K562 (cell line): ENCODE data around the gene ZMYND8. TPM values are rescaled to one million over a fixed set of nuclear protein-coding genes. Genes with fewer than 3 reads are reported as not detected.
A peak's percentile ranks its signal among the peaks of the same experiment; 100 is the strongest.

Source experiments
- ATAC-seq: fragments of 200-7000 bp; cut with Tn5 transposase; 3 replicates; pipeline ENCODE4 v1.9.1; 2020; ENCODE audit warnings: moderate library complexity
- BruUV-seq: library from RNA; stranded (reverse); fragments of 400-500 nt; replicated peaks from 2 replicates; lab custom pipeline; 2021; lab: Mats Ljungman, UMichigan
- CTCF ChIA-PET: fragments of 300-600 bp; formaldehyde crosslinking; extraction: SDS; loops from one replicate; lab custom pipeline; 2021; ENCODE audit warnings: low intra/inter-chr PET ratio; lab: Yijun Ruan, JAX
- POLR2A ChIA-PET: fragments of 300-600, 350-650 bp; sonication (Branson Sonifier 250); formaldehyde crosslinking; extraction: SDS; loops from one replicate; lab custom pipeline; 2021; ENCODE audit warnings: antibody characterized with exemption, inconsistent platforms; lab: Yijun Ruan, JAX
- DNase-seq, 4 experiments: peaks; one replicate each; pipeline versions ENCODE4 v3.0.0 to v3.0.0-alpha.2; 2011 to 2018; ENCODE audit warnings: low spot score in 3 of 4, mixed read lengths in 3 of 4; ENCODE audit errors: extremely low read depth in 1 of 4
- FAIRE-seq: peaks from 2 replicates; lab custom pipeline; 2011; peaks lifted over from hg19 to GRCh38; lab: Jason Lieb, UNC
- H2AFZ ChIP-seq: 2 replicates; pipeline ENCODE4 v1.6.0; 2011; ENCODE audit warnings: low read depth, low read length, control low read depth, inconsistent platforms
- H3K27ac ChIP-seq: fragments of 200-600 bp; 3 replicates; pipeline ENCODE4 v1.8.0; 2011; ENCODE audit warnings: low read depth, mild to moderate bottlenecking, control low read depth, inconsistent platforms, low read length, moderate library complexity, mixed read lengths; ENCODE audit errors: extremely low read depth
- H3K27me3 ChIP-seq, 2 experiments: fragments of 300-600 bp in 1 of 2; 2 replicates in 1 of 2; 3 replicates in 1 of 2; pipeline versions ENCODE4 v1.6.0 to v1.8.0; 2011; ENCODE audit warnings: inconsistent platforms in 2 of 2, low read length in 2 of 2, mild to moderate bottlenecking in 1 of 2, mixed read lengths in 1 of 2, moderate library complexity in 1 of 2; ENCODE audit not compliant: control insufficient read depth in 2 of 2, insufficient read depth in 2 of 2
- H3K36me3 ChIP-seq: fragments of 300-600 bp; 3 replicates; pipeline ENCODE4 v1.8.0; 2011; ENCODE audit warnings: mild to moderate bottlenecking, low read length, inconsistent platforms; ENCODE audit not compliant: control insufficient read depth, insufficient read depth
- H3K4me1 ChIP-seq, 2 experiments: fragments of 200-600 bp in 1 of 2; replicated peaks in 1 of 2; 2 replicates in 1 of 2; 3 replicates in 1 of 2; pipeline versions ENCODE4 v1.5.1 to v1.8.0; 2011; ENCODE audit warnings: inconsistent platforms in 2 of 2, low read length in 2 of 2, mild to moderate bottlenecking in 1 of 2, mixed read lengths in 1 of 2, moderate library complexity in 1 of 2; ENCODE audit not compliant: control insufficient read depth in 2 of 2, insufficient read depth in 2 of 2
- H3K4me2 ChIP-seq: 2 replicates; pipeline ENCODE4 v1.6.1; 2011; ENCODE audit warnings: low read length, control low read depth, inconsistent platforms, mixed read lengths; ENCODE audit not compliant: insufficient read depth
- H3K4me3 ChIP-seq: fragments of 200-600 bp; sonication (generic), shearing (Covaris generic); 2 replicates; pipeline ENCODE4 v1.5.1; 2016; ENCODE audit warnings: control low read depth, inconsistent platforms
- H3K79me2 ChIP-seq: fragments of 200-600 bp; 3 replicates; pipeline ENCODE4 v1.8.0; 2011; ENCODE audit warnings: low read length, inconsistent platforms; ENCODE audit not compliant: control insufficient read depth, insufficient read depth
- H3K9ac ChIP-seq, 2 experiments: 2 replicates each; pipeline versions ENCODE4 v1.6.0 to v1.6.1; 2011; ENCODE audit warnings: low read depth in 2 of 2, low read length in 2 of 2, control low read depth in 1 of 2, inconsistent platforms in 1 of 2, mild to moderate bottlenecking in 1 of 2, mixed read lengths in 1 of 2; ENCODE audit not compliant: insufficient read depth in 1 of 2
- H3K9me1 ChIP-seq: one replicate; pipeline ENCODE4 v1.6.0; 2011; ENCODE audit warnings: inconsistent platforms, mild to moderate bottlenecking, low read length, moderate library complexity; ENCODE audit not compliant: control insufficient read depth, insufficient read depth
- H3K9me3 ChIP-seq: replicated peaks from 2 replicates; pipeline ENCODE4 v1.5.1; 2011; ENCODE audit warnings: low read depth, low read length, inconsistent platforms; ENCODE audit not compliant: control insufficient read depth, insufficient read depth
- H4K20me1 ChIP-seq: replicated peaks from 2 replicates; pipeline ENCODE4 v1.6.1; 2011; ENCODE audit warnings: low read length, inconsistent platforms, mixed read lengths; ENCODE audit not compliant: control insufficient read depth, insufficient read depth
- BACH1 ChIP-seq: fragments of 200-800 bp; sonication (Bioruptor generic); IDR thresholded peaks from 2 replicates; pipeline ENCODE4 v1.6.1; 2016; ENCODE audit warnings: missing genetic modification characterization, missing compliant biosample characterization
- CBX3 ChIP-seq, 2 experiments: IDR thresholded peaks; 1 replicate in 1 of 2; 2 replicates in 1 of 2; pipeline ENCODE4 v1.6.1; 2012; ENCODE audit warnings: inconsistent platforms in 2 of 2, low read length in 2 of 2, borderline replicate concordance in 1 of 2, control low read depth in 1 of 2
- CHCHD3 ChIP-seq: fragments of 250-450 bp; sonication (Bioruptor Pico); IDR thresholded peaks from 2 replicates; pipeline ENCODE4 v2.1.2; 2022; ENCODE audit warnings: mild to moderate bottlenecking
- ETV5 ChIP-seq: sonication (generic); formaldehyde crosslinking; IDR thresholded peaks from 2 replicates; pipeline ENCODE4 v1.4.0; 2020; ENCODE audit warnings: low read depth, mild to moderate bottlenecking, missing genetic modification reagents
- MAZ ChIP-seq, 2 experiments: fragments of 450-650 bp in 1 of 2; sonication (generic) in 1 of 2; formaldehyde crosslinking; IDR thresholded peaks in 1 of 2; conservative IDR thresholded peaks in 1 of 2; 2 replicates each; pipeline versions ENCODE4 v1.4.0 to v1.5.0; 2020; ENCODE audit warnings: mild to moderate bottlenecking in 1 of 2, missing genetic modification reagents in 1 of 2
- NRF1 ChIP-seq, 2 experiments: fragments of 450-650 bp; IDR thresholded peaks in 1 of 2; conservative IDR thresholded peaks in 1 of 2; 2 replicates each; pipeline ENCODE4 v1.6.1; 2014; ENCODE audit warnings: mild to moderate bottlenecking in 2 of 2
- POLR2H ChIP-seq: IDR thresholded peaks from 2 replicates; pipeline ENCODE4 v1.6.1; 2016; ENCODE audit warnings: missing genetic modification characterization, low read depth, mild to moderate bottlenecking, control low read depth, missing compliant biosample characterization, moderate library complexity
- SMARCA4 ChIP-seq: fragments of 450-650 bp; IDR thresholded peaks from 2 replicates; pipeline ENCODE4 v1.6.1; 2016
- TOE1 ChIP-seq, 2 experiments: fragments of 450-650 bp in 1 of 2; sonication (generic) in 1 of 2; formaldehyde crosslinking in 1 of 2; IDR thresholded peaks; 2 replicates each; pipeline versions ENCODE4 v1.7.1 to v1.8.0; 2016 to 2022; ENCODE audit warnings: borderline replicate concordance in 2 of 2, mild to moderate bottlenecking in 2 of 2, antibody characterized with exemption in 1 of 2, inconsistent platforms in 1 of 2, low read depth in 1 of 2, missing genetic modification reagents in 1 of 2, moderate library complexity in 1 of 2
- WGBS: fragments of 100-300 bp; shearing (Covaris generic); methylation state at CpG from one replicate; pipeline ENCODE4 v1.1.6; 2016; ENCODE audit warnings: low coverage, mixed read lengths; ENCODE audit not compliant: insufficient coverage; ENCODE audit errors: missing lambda C conversion rate; 5-methylcytosine and 5-hydroxymethylcytosine counted together
- in situ Hi-C: fragments of 300-500 bp; cut with MboI; formaldehyde crosslinking; loops from 4 replicates; pipeline ENCODE4 v1.15.0; 2018; ENCODE audit warnings: inconsistent platforms, mixed read lengths
- intact Hi-C: fragments of 100-400 bp; cut with micrococcal nuclease; formaldehyde crosslinking; loops from 2 replicates; pipeline ENCODE4 v1.14.2; 2022
- polyA plus RNA-seq, 8 experiments: library from polyadenylated mRNA; depleted of rRNA in 4 of 8; stranded (reverse) in 5 of 8; unstranded in 3 of 8; fragments of >200 nt; fragmentation: Nextera tagmentation in 2 of 8; fragmentation: Illumina TruSeq in 1 of 8; extraction: Ambion mirVana in 2 of 8; extraction: Trizol in 1 of 8; gene quantifications; 2 replicates each; pipeline versions ENCODE4 v1.2.1 to v1.2.3, GENCODE V29; 2011 to 2014; ENCODE audit warnings: inconsistent platforms in 1 of 8, missing spikeins in 1 of 8
- total RNA-seq, 7 experiments: library from RNA; depleted of rRNA in 6 of 7; stranded (reverse); fragments of >200 nt in 6 of 7; fragmentation: Illumina TruSeq in 2 of 7; extraction: Trizol in 2 of 7; gene quantifications; 2 replicates each; pipeline versions ENCODE4 v1.2.1 to v1.2.3, GENCODE V29; 2011 to 2021; ENCODE audit warnings: low replicate concordance in 1 of 7
- TF ChIP-seq, protein P1 (sequence below), 2 experiments: fragments of 450-650 bp in 1 of 2; sonication (generic) in 1 of 2; formaldehyde crosslinking in 1 of 2; IDR thresholded peaks; 2 replicates each; pipeline versions ENCODE4 v1.7.1 to v1.9.0; 2016 to 2022; ENCODE audit warnings: inconsistent platforms in 1 of 2, mild to moderate bottlenecking in 1 of 2, missing genetic modification reagents in 1 of 2

The ZMYND8 gene
- total and polyA plus RNA-seq, 9 of the 15 experiments (the other 6 are each of a cell fraction or from before 2014, with no cell fraction given): 31.8 to 148 (median 71.9) TPM

DNA sequence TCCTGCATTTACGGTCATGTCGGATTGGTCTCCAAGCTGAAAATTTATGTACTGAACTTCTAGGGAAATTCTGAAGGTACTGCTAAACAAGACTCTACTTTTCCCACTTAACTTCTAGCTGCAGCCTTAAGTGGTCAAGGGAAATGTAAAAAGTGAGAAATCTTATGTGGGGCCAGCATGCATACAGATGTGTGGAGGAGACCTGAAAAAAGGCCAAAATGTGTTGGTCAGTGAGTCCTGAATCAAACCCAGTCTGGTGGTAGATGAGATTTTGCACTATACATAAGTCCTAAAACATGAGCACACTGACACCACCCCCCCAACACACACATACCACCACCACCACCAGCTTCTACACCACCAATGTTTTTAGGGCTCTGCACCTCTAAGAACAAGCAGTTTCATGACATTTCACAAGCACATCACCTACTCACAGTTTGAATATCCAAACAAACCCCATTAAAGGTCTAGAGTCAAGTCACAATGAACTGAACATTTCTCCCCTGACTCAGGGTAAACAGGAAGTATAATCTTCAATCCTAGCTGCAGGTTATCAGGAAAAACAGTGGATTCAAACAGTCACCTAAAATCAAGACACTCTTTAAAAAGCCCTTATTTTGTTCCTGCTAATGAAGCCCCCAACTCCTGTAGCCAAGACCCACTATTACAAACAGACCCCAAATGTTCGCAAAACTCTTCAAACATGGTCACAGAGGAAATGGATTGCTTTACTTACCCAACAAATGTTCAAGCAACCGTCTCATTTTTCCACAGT lies 1.6 kb downstream of the ZMYND8 start:
- peak overlapping the region; percentile 87 for H3K4me2 ChIP-seq
- no peak for TF ChIP-seq SMARCA4
- no peak for TF ChIP-seq CHCHD3 (CRISPR knock-in tag)
- peak; percentile 66 for TF ChIP-seq BACH1 (tag)
- no peak for TF ChIP-seq NRF1 (conservative IDR thresholded peaks at IDR 0.05 in 1 of 2, IDR thresholded peaks at IDR 0.05 in 1 of 2)
- TF ChIP-seq MAZ (CRISPR knock-in tag; conservative IDR thresholded peaks at IDR 0.05 in 1 of 2, IDR thresholded peaks at IDR 0.05 in 1 of 2): peak in 1 of 2 experiments; percentile 19; a peak in 1 of 4 replicates
- 0 out of 2 replicates have a peak, but pooled peaks have one; percentile 38 for TF ChIP-seq POLR2H (tag)
- TF ChIP-seq CBX3 (IDR thresholded peaks at IDR 0.05; ENCODE audit: borderline replicate concordance in 1 of 2, low read length in 2 of 2): no peak
- TF ChIP-seq TOE1 (IDR thresholded peaks at IDR 0.05; ENCODE audit: borderline replicate concordance): no peak
- no peak for TF ChIP-seq TOE1 (CRISPR knock-in tag; IDR thresholded peaks at IDR 0.05; ENCODE audit: borderline replicate concordance, low read depth)
- TF ChIP-seq, protein P1, sequence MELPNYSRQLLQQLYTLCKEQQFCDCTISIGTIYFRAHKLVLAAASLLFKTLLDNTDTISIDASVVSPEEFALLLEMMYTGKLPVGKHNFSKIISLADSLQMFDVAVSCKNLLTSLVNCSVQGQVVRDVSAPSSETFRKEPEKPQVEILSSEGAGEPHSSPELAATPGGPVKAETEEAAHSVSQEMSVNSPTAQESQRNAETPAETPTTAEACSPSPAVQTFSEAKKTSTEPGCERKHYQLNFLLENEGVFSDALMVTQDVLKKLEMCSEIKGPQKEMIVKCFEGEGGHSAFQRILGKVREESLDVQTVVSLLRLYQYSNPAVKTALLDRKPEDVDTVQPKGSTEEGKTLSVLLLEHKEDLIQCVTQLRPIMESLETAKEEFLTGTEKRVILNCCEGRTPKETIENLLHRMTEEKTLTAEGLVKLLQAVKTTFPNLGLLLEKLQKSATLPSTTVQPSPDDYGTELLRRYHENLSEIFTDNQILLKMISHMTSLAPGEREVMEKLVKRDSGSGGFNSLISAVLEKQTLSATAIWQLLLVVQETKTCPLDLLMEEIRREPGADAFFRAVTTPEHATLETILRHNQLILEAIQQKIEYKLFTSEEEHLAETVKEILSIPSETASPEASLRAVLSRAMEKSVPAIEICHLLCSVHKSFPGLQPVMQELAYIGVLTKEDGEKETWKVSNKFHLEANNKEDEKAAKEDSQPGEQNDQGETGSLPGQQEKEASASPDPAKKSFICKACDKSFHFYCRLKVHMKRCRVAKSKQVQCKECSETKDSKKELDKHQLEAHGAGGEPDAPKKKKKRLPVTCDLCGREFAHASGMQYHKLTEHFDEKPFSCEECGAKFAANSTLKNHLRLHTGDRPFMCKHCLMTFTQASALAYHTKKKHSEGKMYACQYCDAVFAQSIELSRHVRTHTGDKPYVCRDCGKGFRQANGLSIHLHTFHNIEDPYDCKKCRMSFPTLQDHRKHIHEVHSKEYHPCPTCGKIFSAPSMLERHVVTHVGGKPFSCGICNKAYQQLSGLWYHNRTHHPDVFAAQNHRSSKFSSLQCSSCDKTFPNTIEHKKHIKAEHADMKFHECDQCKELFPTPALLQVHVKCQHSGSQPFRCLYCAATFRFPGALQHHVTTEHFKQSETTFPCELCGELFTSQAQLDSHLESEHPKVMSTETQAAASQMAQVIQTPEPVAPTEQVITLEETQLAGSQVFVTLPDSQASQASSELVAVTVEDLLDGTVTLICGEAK (IDR thresholded peaks at IDR 0.05): 0 out of 2 replicates have a peak, but pooled peaks have one; percentile 17
- TF ChIP-seq, protein P1 (CRISPR knock-in tag; IDR thresholded peaks at IDR 0.05): no peak
- 0 out of 2 replicates have a peak, but pooled peaks have one; percentile 17 for TF ChIP-seq ETV5 (CRISPR knock-in tag)

More for the DNA sequence above, 1.6 kb downstream of the ZMYND8 start:
- Histone ChIP-seq H3K79me2 (peaks cover 100% of the 10 kb centered on the region), H3K36me3 (peaks cover 56% of the 10 kb centered on the region), H3K9ac (peak overlapping the region; percentile 87 to 92), H3K27ac (peak overlapping the region; percentile 97), H3K9me1 (no peaks in the 10 kb centered on the region), H2AFZ (no peak overlapping the region), H3K4me1 (peaks cover 33 to 36% of the 10 kb centered on the region in 2 experiments), H3K4me3 (peak overlapping the region; percentile 65), H4K20me1 (no peaks in the 10 kb centered on the region), H3K27me3 (no peaks in the 10 kb centered on the region), H3K9me3 (no peaks in the 10 kb centered on the region)
- BruUV-seq: TSS peak; percentile 32
- intact Hi-C loops: loop anchor here (5.0 kb wide), 1 partner anchor 38 kb away; no protein-coding TSS in a partner anchor
- peak in 1 of 4 experiments; percentile 65 for DNase-seq
- WGBS: 2% methylated on average over 4 of the region's 4 CpGs
- ChIA-PET POLR2A (interaction anchor here (0.6 to 4.3 kb wide), 13 partner anchors 10 to 147 kb away, joined by 3 to 56 read pairs (median 4); partner anchors contain the start of gene NCOA3), CTCF (interaction anchor here (1.2 kb wide), 1 partner anchor 29 kb away, joined by 3 read pairs; no protein-coding TSS in a partner anchor)
- in situ Hi-C loops: no loop called here
- peak; percentile 23 for ATAC-seq
- FAIRE-seq: no peak
